Breast epithelium (tissue), 4 donors: ENCODE results near the gene DBNDD2. TPM values are rescaled to one million over a fixed set of nuclear protein-coding genes. Genes with fewer than 3 reads are reported as not detected.

Experiments
- DNase-seq, 2 donors: peaks; one replicate each; pipeline ENCODE4 v3.0.0-alpha.2; 2019; ENCODE audit warnings: low spot score in 2 of 2
- H3K27ac ChIP-seq, 2 donors: fragments of 200-600 bp; sonication (generic) in 1 of 2; one replicate each; pipeline ENCODE4 v1.5.1; 2016 to 2019; ENCODE audit warnings: mild to moderate bottlenecking in 1 of 2
- H3K27me3 ChIP-seq, 2 donors: fragments of 200-600 bp; sonication (generic) in 1 of 2; one replicate each; pipeline versions ENCODE4 v1.5.1 to v1.6.0; 2017 to 2019; ENCODE audit warnings: control low read depth in 1 of 2, mild to moderate bottlenecking in 1 of 2
- H3K36me3 ChIP-seq: fragments of 200-600 bp; one replicate; pipeline ENCODE4 v1.5.1; 2019
- H3K4me1 ChIP-seq, 2 donors: fragments of 200-600 bp; sonication (generic); one replicate each; pipeline ENCODE4 v1.5.1; 2016 to 2019; ENCODE audit warnings: control low read depth in 1 of 2
- H3K4me3 ChIP-seq, 3 donors: fragments of 200-600 bp; sonication (generic); 1 replicate in 2 of 3; 2 replicates in 1 of 3; pipeline ENCODE4 v1.5.1; 2016 to 2019; ENCODE audit warnings: mild to moderate bottlenecking in 3 of 3, moderate library complexity in 2 of 3
- H3K9me3 ChIP-seq, 2 donors: fragments of 200-600 bp; sonication (generic) in 1 of 2; one replicate each; pipeline ENCODE4 v1.5.1; 2016 to 2019; ENCODE audit warnings: control low read depth in 1 of 2
- CTCF ChIP-seq, 3 donors: fragments of 450-650 bp; IDR thresholded peaks; one replicate each; pipeline ENCODE4 v1.5.1; 2016 to 2017; ENCODE audit warnings: antibody characterized with exemption in 3 of 3, mild to moderate bottlenecking in 3 of 3, moderate library complexity in 3 of 3
- POLR2A ChIP-seq: fragments of 450-650 bp; IDR thresholded peaks from one replicate; pipeline ENCODE4 v1.6.1; 2016; ENCODE audit warnings: antibody characterized with exemption, mild to moderate bottlenecking, moderate library complexity
- POLR2AphosphoS5 ChIP-seq, 3 donors: sonication (generic); formaldehyde crosslinking; IDR thresholded peaks; one replicate each; pipeline ENCODE4 v1.6.1; 2017; ENCODE audit warnings: antibody characterized with exemption in 3 of 3
- intact Hi-C: fragments of 100-400 bp; cut with DNase I; formaldehyde crosslinking; loops from one replicate; pipeline ENCODE4 v1.15.1; 2023; ENCODE audit warnings: low total_unique reads
- total RNA-seq, 3 donors: library from RNA; depleted of rRNA; stranded (reverse); fragments of >200 nt; gene quantifications; one replicate each; pipeline ENCODE4 v1.1.0, GENCODE V29; 2016

Gene DBNDD2
- total RNA-seq, 3 donors from 2014 or later = 32.2 to 49.2 (median 44.5) TPM

- peaks cover 0 to 10% of the 10 kb centered on the region in 2 donors for H3K4me1 ChIP-seq
- intact Hi-C loops = no loop called here
Observed at GRCh38 chr20:45412653-45413052, 4.6 kb downstream of the DBNDD2 start.

GRCh38 chr20:45413479-45413878 lies 5.4 kb downstream of the DBNDD2 start:
- H3K4me1 ChIP-seq = peaks cover 0 to 13% of the 10 kb centered on the region in 2 donors
- intact Hi-C loops = no loop called here
- H3K4me3 ChIP-seq = no peak overlapping the region

More at GRCh38 chr20:45412653-45413052, 4.6 kb downstream of the DBNDD2 start:
- Histone ChIP-seq H3K4me3 (no peak overlapping the region), H3K36me3 (no peaks in the 10 kb centered on the region), H3K9me3 (no peaks in the 10 kb centered on the region), H3K27ac (no peak overlapping the region), H3K27me3 (no peaks in the 10 kb centered on the region)
- no peak for DNase-seq
- TF ChIP-seq POLR2AphosphoS5 (IDR thresholded peaks at IDR 0.05) (no peak), POLR2A (no peak), CTCF (IDR thresholded peaks at IDR 0.05) (no peak)

GRCh38 chr20:45415822-45416637 lies 7.9 kb downstream of the DBNDD2 start, which contains the start of gene PIGT:
Gene PIGT (plus strand): TSS chr20:45416141. CDS start chr20:45416157, 16 bp downstream.
- DNase-seq = peak; percentile 74 to 84
- Histone ChIP-seq H3K36me3 (no peaks in the 10 kb centered on the region), H3K4me1 (peaks cover 5 to 13% of the 10 kb centered on the region in 2 donors), H3K9me3 (no peaks in the 10 kb centered on the region), H3K4me3 (peak within 1 kb of the TSS; percentile 64 to 92 (median 69)), H3K27me3 (no peaks in the 10 kb centered on the region), H3K27ac (peak within 1 kb of the TSS; percentile 91 to 92)
- TF ChIP-seq CTCF (IDR thresholded peaks at IDR 0.05) (peak in 1 of 3 donors; percentile 11), POLR2AphosphoS5 (IDR thresholded peaks at IDR 0.05) (peak; percentile 89 to 92 (median 91)), POLR2A (peak; percentile 88)
- intact Hi-C loops = loop anchor here (5.0 kb wide), 1 partner anchor 694 kb away; no protein-coding TSS in a partner anchor

More at GRCh38 chr20:45413479-45413878, 5.4 kb downstream of the DBNDD2 start:
- Histone ChIP-seq H3K36me3 (no peaks in the 10 kb centered on the region), H3K27me3 (no peaks in the 10 kb centered on the region), H3K9me3 (no peaks in the 10 kb centered on the region), H3K27ac (no peak overlapping the region)
- TF ChIP-seq CTCF (IDR thresholded peaks at IDR 0.05) (no peak), POLR2A (no peak), POLR2AphosphoS5 (IDR thresholded peaks at IDR 0.05) (no peak)
- no peak for DNase-seq

- no peaks in the 10 kb centered on the region for H3K27me3 ChIP-seq
- H3K27ac ChIP-seq = peak overlapping the region; percentile 91 to 92
Observed at GRCh38 chr20:45416917-45417316, 8.8 kb downstream of the DBNDD2 start.

More at GRCh38 chr20:45416917-45417316, 8.8 kb downstream of the DBNDD2 start:
- Histone ChIP-seq H3K4me1 (peaks cover 5 to 13% of the 10 kb centered on the region in 2 donors), H3K36me3 (no peaks in the 10 kb centered on the region), H3K4me3 (peak overlapping the region; percentile 64 to 92 (median 69)), H3K9me3 (no peaks in the 10 kb centered on the region)
- TF ChIP-seq CTCF (IDR thresholded peaks at IDR 0.05) = no peak
- TF ChIP-seq POLR2AphosphoS5 (IDR thresholded peaks at IDR 0.05) = no peak
- TF ChIP-seq POLR2A = no peak
- no peak for DNase-seq
- intact Hi-C loops = loop anchor here (5.0 kb wide), 1 partner anchor 695 kb away; no protein-coding TSS in a partner anchor
